Mesenchymal stem cell (in vitro differentiated cells and primary cell): ENCODE data around the gene ZBTB7B.

Experiments used
- DNase-seq: peaks from one replicate; pipeline ENCODE4 v3.0.0-alpha.2; 2013
- H2AFZ ChIP-seq: one replicate; pipeline ENCODE4 v1.6.1; 2013; ENCODE audit warnings: low read depth, mild to moderate bottlenecking, control low read depth, inconsistent platforms, low read length, moderate library complexity
- H2AK5ac ChIP-seq: 2 replicates; pipeline ENCODE4 v1.6.1; 2013; ENCODE audit warnings: low read length, moderate library complexity, mild to moderate bottlenecking, inconsistent platforms; ENCODE audit not compliant: severe bottlenecking
- H2BK120ac ChIP-seq: one replicate; pipeline ENCODE4 v1.6.1; 2013; ENCODE audit warnings: low read depth, mild to moderate bottlenecking, inconsistent platforms, low read length, moderate library complexity
- H2BK12ac ChIP-seq, 2 experiments: one replicate each; pipeline ENCODE4 v1.6.1; 2013; ENCODE audit warnings: inconsistent platforms in 2 of 2, low read length in 2 of 2, mild to moderate bottlenecking in 2 of 2, moderate library complexity in 2 of 2, control low read depth in 1 of 2
- H2BK15ac ChIP-seq: one replicate; pipeline ENCODE4 v1.6.1; 2013; ENCODE audit warnings: mild to moderate bottlenecking, low read depth, inconsistent platforms; ENCODE audit not compliant: poor library complexity, severe bottlenecking
- H2BK5ac ChIP-seq: 2 replicates; pipeline ENCODE4 v1.6.1; 2013; ENCODE audit warnings: low read depth, mild to moderate bottlenecking, low read length, control low read depth, inconsistent platforms; ENCODE audit not compliant: poor library complexity, severe bottlenecking
- H3K14ac ChIP-seq, 2 experiments: one replicate each; pipeline ENCODE4 v1.6.1; 2013; ENCODE audit warnings: inconsistent platforms in 2 of 2, low read length in 2 of 2, control low read depth in 1 of 2, mild to moderate bottlenecking in 1 of 2, moderate library complexity in 1 of 2
- H3K18ac ChIP-seq, 2 experiments: one replicate each; pipeline ENCODE4 v1.6.1; 2013; ENCODE audit warnings: inconsistent platforms in 2 of 2, low read length in 2 of 2, control low read depth in 1 of 2, low read depth in 1 of 2, mild to moderate bottlenecking in 1 of 2
- H3K23ac ChIP-seq, 2 experiments: one replicate each; pipeline ENCODE4 v1.6.1; 2013; ENCODE audit warnings: inconsistent platforms in 2 of 2, low read length in 2 of 2, mild to moderate bottlenecking in 2 of 2, moderate library complexity in 2 of 2, control low read depth in 1 of 2
- H3K27ac ChIP-seq: 2 replicates; pipeline ENCODE4 v1.5.1; 2013; ENCODE audit warnings: mild to moderate bottlenecking, moderate library complexity, low read length, control low read depth, inconsistent platforms; ENCODE audit not compliant: poor library complexity, severe bottlenecking
- H3K27me3 ChIP-seq, 2 experiments: 2 replicates each; pipeline versions ENCODE4 v1.6.1 to v1.7.0; 2013; ENCODE audit warnings: low read length in 2 of 2, mild to moderate bottlenecking in 2 of 2, moderate library complexity in 2 of 2, control low read depth in 1 of 2, inconsistent platforms in 1 of 2; ENCODE audit not compliant: control insufficient read depth in 1 of 2, insufficient read depth in 1 of 2
- H3K36me3 ChIP-seq, 2 experiments: 2 replicates each; pipeline versions ENCODE4 v1.6.1 to v1.7.0; 2013; ENCODE audit warnings: low read length in 2 of 2, control low read depth in 1 of 2, inconsistent platforms in 1 of 2, low read depth in 1 of 2, mild to moderate bottlenecking in 1 of 2; ENCODE audit not compliant: insufficient read depth in 2 of 2, control insufficient read depth in 1 of 2
- H3K4ac ChIP-seq, 2 experiments: one replicate each; pipeline ENCODE4 v1.6.1; 2013; ENCODE audit warnings: inconsistent platforms in 2 of 2, low read length in 2 of 2, mild to moderate bottlenecking in 2 of 2, moderate library complexity in 2 of 2, control low read depth in 1 of 2, low read depth in 1 of 2
- H3K4me1 ChIP-seq: 2 replicates; pipeline ENCODE4 v1.6.1; 2013; ENCODE audit warnings: low read depth, low read length, control low read depth; ENCODE audit not compliant: control insufficient read depth, insufficient read depth
- H3K4me2 ChIP-seq: 2 replicates; pipeline ENCODE4 v1.6.1; 2013; ENCODE audit warnings: low read length, mild to moderate bottlenecking, inconsistent platforms; ENCODE audit not compliant: poor library complexity, severe bottlenecking
- H3K4me3 ChIP-seq, 2 experiments: 2 replicates each; pipeline versions ENCODE4 v1.5.1 to v1.7.0; 2013; ENCODE audit warnings: low read length in 2 of 2, mild to moderate bottlenecking in 2 of 2, control low read depth in 1 of 2, low read depth in 1 of 2; ENCODE audit not compliant: insufficient read depth in 1 of 2
- H3K79me1 ChIP-seq: replicated peaks from 2 replicates; pipeline ENCODE4 v1.6.1; 2013; ENCODE audit warnings: mild to moderate bottlenecking, control low read depth, low read length, inconsistent platforms; ENCODE audit not compliant: poor library complexity, severe bottlenecking
- H3K9ac ChIP-seq: 2 replicates; pipeline ENCODE4 v1.7.0; 2013; ENCODE audit warnings: mild to moderate bottlenecking, low read length, moderate library complexity
- H3K9me3 ChIP-seq: 2 replicates; pipeline ENCODE4 v1.7.0; 2013; ENCODE audit warnings: mild to moderate bottlenecking, low read length; ENCODE audit not compliant: control insufficient read depth
- H4K8ac ChIP-seq: one replicate; pipeline ENCODE4 v1.6.1; 2013; ENCODE audit warnings: inconsistent platforms, mild to moderate bottlenecking, low read length, moderate library complexity
- H4K91ac ChIP-seq: one replicate; pipeline ENCODE4 v1.6.1; 2013; ENCODE audit warnings: mild to moderate bottlenecking, low read length, inconsistent platforms
- WGBS: methylation state at CpG from one replicate; pipeline ENCODE4 v1.1.7; 2013; ENCODE audit warnings: mixed read lengths; 5-methylcytosine and 5-hydroxymethylcytosine counted together

The ZBTB7B gene

DNA sequence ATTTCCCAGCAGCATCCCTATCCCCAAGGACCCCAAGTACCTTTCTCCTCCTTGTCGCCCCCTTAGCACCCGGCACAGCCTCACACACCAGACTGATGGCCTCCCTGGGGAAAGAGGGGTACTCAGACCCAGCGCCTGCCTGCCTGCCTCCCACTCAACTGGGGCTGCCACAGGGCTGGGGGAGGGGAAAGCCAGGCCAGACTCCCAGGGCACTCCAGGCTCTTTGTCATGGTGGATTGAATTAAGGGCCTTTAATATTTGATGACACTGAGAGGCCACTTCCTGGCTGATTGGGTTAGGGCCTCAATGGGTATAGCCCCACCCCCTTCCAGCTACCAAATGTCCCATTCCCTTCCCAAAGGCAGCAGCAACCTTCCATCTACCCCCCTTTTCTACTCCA is 33.9 kb upstream of the ZBTB7B start:
- Histone ChIP-seq H3K27me3 (no peaks in the 10 kb centered on the region), H2AFZ (no peak overlapping the region), H2BK120ac (no peak overlapping the region), H2BK15ac (no peak overlapping the region), H3K79me1 (no peaks in the 10 kb centered on the region), H3K23ac (peak overlapping the region in 1 of 2 experiments; percentile 63), H3K4me2 (peak overlapping the region; percentile 89), H4K8ac (peak overlapping the region; percentile 42), H3K14ac (peak overlapping the region in 1 of 2 experiments; percentile 96), H3K9me3 (no peaks in the 10 kb centered on the region), H3K4me1 (peaks cover 37% of the 10 kb centered on the region), H3K18ac (peak overlapping the region in 1 of 2 experiments; percentile 84), H2BK12ac (peak overlapping the region in 1 of 2 experiments; percentile 83), H3K9ac (peak overlapping the region; percentile 98), H3K27ac (peak overlapping the region; percentile 22), H2BK5ac (no peak overlapping the region), H2AK5ac (peak overlapping the region; percentile 80), H3K4me3 (peak overlapping the region; percentile 70 to 90), H3K36me3 (peaks cover 47 to 48% of the 10 kb centered on the region in 2 experiments), H3K4ac (peak overlapping the region; percentile 5 to 37), H4K91ac (peak overlapping the region; percentile 31)
- DNase-seq: no peak
- WGBS: 85% methylated on average over 2 of the region's 3 CpGs

DNA sequence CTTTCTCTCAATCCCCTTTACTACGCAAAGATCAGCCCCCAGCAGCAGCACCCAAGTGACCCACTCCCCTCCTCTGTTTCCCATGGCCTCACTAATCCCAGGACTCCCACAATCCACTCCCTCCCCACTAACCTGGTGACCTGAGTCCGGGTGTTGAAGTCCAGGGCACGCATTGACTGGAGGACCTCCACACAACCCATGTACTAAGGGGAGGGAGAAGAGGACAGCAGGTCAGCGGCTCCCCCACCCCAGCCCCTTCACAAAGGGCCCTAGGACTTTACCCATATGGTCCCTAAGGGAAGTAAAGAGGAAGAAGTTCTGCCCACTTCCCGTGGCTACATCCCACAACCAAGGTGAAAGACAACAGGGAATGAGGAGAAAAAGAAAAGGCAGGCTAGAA is 33.4 kb upstream of the ZBTB7B start:
- no peak overlapping the region for H3K23ac ChIP-seq
- no peaks in the 10 kb centered on the region for H3K27me3 ChIP-seq
- H3K9me3 ChIP-seq: no peaks in the 10 kb centered on the region
- H2AK5ac ChIP-seq: peak overlapping the region; percentile 55
- peak overlapping the region; percentile 89 for H3K4me2 ChIP-seq
- H2AFZ ChIP-seq: no peak overlapping the region
- no peak overlapping the region for H2BK120ac ChIP-seq
- peak overlapping the region; percentile 70 to 90 for H3K4me3 ChIP-seq
- no peaks in the 10 kb centered on the region for H3K79me1 ChIP-seq
- peak overlapping the region in 1 of 2 experiments; percentile 76 for H3K14ac ChIP-seq
- no peak overlapping the region for H2BK5ac ChIP-seq
- H4K91ac ChIP-seq: no peak overlapping the region
- peak overlapping the region; percentile 98 for H3K9ac ChIP-seq
- H3K36me3 ChIP-seq: peaks cover 42 to 43% of the 10 kb centered on the region in 2 experiments
- peak overlapping the region; percentile 48 to 84 for H3K18ac ChIP-seq
- peak overlapping the region in 1 of 2 experiments; percentile 5 for H3K4ac ChIP-seq
- H3K27ac ChIP-seq: peak overlapping the region; percentile 12
- no peak for DNase-seq
- 46% methylated on average over 1 of the region's 5 CpGs for WGBS
- peak overlapping the region; percentile 39 for H2BK15ac ChIP-seq
- peaks cover 37% of the 10 kb centered on the region for H3K4me1 ChIP-seq
- no peak overlapping the region for H2BK12ac ChIP-seq
- peak overlapping the region; percentile 42 for H4K8ac ChIP-seq

- Histone ChIP-seq H4K8ac (peak overlapping the region; percentile 39), H2AFZ (no peak overlapping the region), H2BK15ac (peak overlapping the region; percentile 65), H3K23ac (peak overlapping the region in 1 of 2 experiments; percentile 92), H3K4me3 (peak overlapping the region; percentile 70 to 90), H3K9ac (peak overlapping the region; percentile 98), H3K27ac (peak overlapping the region; percentile 100), H4K91ac (peak overlapping the region; percentile 23), H2BK12ac (peak overlapping the region in 1 of 2 experiments; percentile 86), H3K79me1 (no peaks in the 10 kb centered on the region), H2BK5ac (peak overlapping the region; percentile 60), H3K4ac (peak overlapping the region; percentile 29 to 63), H3K4me2 (peak overlapping the region; percentile 89), H3K36me3 (peaks cover 36% of the 10 kb centered on the region in 2 experiments), H2AK5ac (peak overlapping the region; percentile 9), H3K14ac (peak overlapping the region in 1 of 2 experiments; percentile 57), H3K9me3 (no peaks in the 10 kb centered on the region), H3K18ac (peak overlapping the region; percentile 3 to 90), H2BK120ac (peak overlapping the region; percentile 69), H3K4me1 (peaks cover 37% of the 10 kb centered on the region), H3K27me3 (no peaks in the 10 kb centered on the region)
- no peak for DNase-seq
- 2% methylated on average over 9 of the region's 22 CpGs for WGBS
These were observed 32.6 kb upstream of the ZBTB7B start for GRCh38 chr1:154969860-154970452.

- Histone ChIP-seq H4K91ac (peak within 1 kb of the TSS; percentile 99), H2BK120ac (peak within 1 kb of the TSS; percentile 87), H4K8ac (peak within 1 kb of the TSS; percentile 90), H3K18ac (peak within 1 kb of the TSS; percentile 92 to 98), H2AFZ (no peak within 1 kb of the TSS), H3K27me3 (no peaks in the 10 kb centered on the region), H3K14ac (peak within 1 kb of the TSS in 1 of 2 experiments; percentile 57), H2BK15ac (peak within 1 kb of the TSS; percentile 92), H3K79me1 (no peaks in the 10 kb centered on the region), H3K27ac (peak within 1 kb of the TSS; percentile 100), H3K4ac (peak within 1 kb of the TSS; percentile 97 to 98), H2AK5ac (peak within 1 kb of the TSS; percentile 100), H3K4me3 (peak within 1 kb of the TSS; percentile 70 to 90), H2BK12ac (peak within 1 kb of the TSS; percentile 97 to 100), H3K23ac (peak within 1 kb of the TSS in 1 of 2 experiments; percentile 92), H3K9ac (peak within 1 kb of the TSS; percentile 98), H3K4me1 (peaks cover 31% of the 10 kb centered on the region), H3K9me3 (no peaks in the 10 kb centered on the region), H2BK5ac (peak within 1 kb of the TSS; percentile 83), H3K36me3 (peaks cover 28% of the 10 kb centered on the region in 2 experiments), H3K4me2 (peak within 1 kb of the TSS; percentile 89)
- WGBS: 1% methylated on average over 7 of the region's 15 CpGs
- peak; percentile 96 for DNase-seq
These were observed 31.8 kb upstream of the ZBTB7B start, which contains the start of gene SHC1 for GRCh38 chr1:154970631-154971340. SHC1 (minus strand) TSS chr1:154970747; CDS start chr1:154970526, 221 bp downstream.
